Measurements from ENCODE around the gene HYAL1.

- TF ChIP-seq EZH2 (IDR thresholded peaks at IDR 0.05; ENCODE audit: insufficient read depth, poor library complexity, severe bottlenecking) (no peak), EZH2phosphoT487 (IDR thresholded peaks at IDR 0.05; ENCODE audit: insufficient read depth, low read depth) (no peak)
Measured at GRCh38 chr3:50336452-50337174, 33.2 kb upstream of the HYAL1 start.

Data from GM23248 (cell line).